Heart left ventricle (tissue), 16 donors: ENCODE results near the gene GRAMD1B. TPM values are rescaled to one million over a fixed set of nuclear protein-coding genes. Genes with fewer than 3 reads are reported as not detected.

ENCODE experiments used
- ATAC-seq, 4 donors: fragments of 200-7000 bp; cut with Tn5 transposase; one replicate each; pipeline ENCODE4 v1.9.1; 2020 to 2022; ENCODE audit warnings: moderate library complexity in 4 of 4, mild to moderate bottlenecking in 3 of 4, moderate number of reproducible peaks in 1 of 4
- DNase-seq, 5 donors: peaks; one replicate each; pipeline ENCODE4 v3.0.0-alpha.2; 2020
- H3K27ac ChIP-seq, 12 donors: fragments of 200-600 bp; sonication (generic) in 4 of 12; one replicate each; pipeline versions ENCODE4 v1.5.0 to v1.8.0; 2016 to 2022; ENCODE audit warnings: mild to moderate bottlenecking in 2 of 12
- H3K27me3 ChIP-seq, 9 donors: fragments of 200-600 bp; sonication (generic) in 2 of 9; one replicate each; pipeline versions ENCODE4 v1.5.1 to v1.8.0; 2016 to 2022; ENCODE audit warnings: mild to moderate bottlenecking in 3 of 9
- H3K36me3 ChIP-seq, 9 donors: fragments of 200-600 bp; sonication (generic) in 2 of 9; one replicate each; pipeline versions ENCODE4 v1.5.0 to v1.8.0; 2018 to 2022; ENCODE audit warnings: mild to moderate bottlenecking in 2 of 9
- H3K4me1 ChIP-seq, 12 donors: fragments of 200-600 bp; sonication (generic) in 4 of 12; one replicate each; pipeline versions ENCODE4 v1.5.0 to v1.8.0; 2016 to 2022; ENCODE audit warnings: mild to moderate bottlenecking in 3 of 12
- H3K4me3 ChIP-seq, 12 donors: fragments of 200-600 bp; sonication (generic) in 4 of 12; one replicate each; pipeline versions ENCODE4 v1.5.0 to v1.8.0; 2017 to 2022; ENCODE audit warnings: mild to moderate bottlenecking in 9 of 12, moderate library complexity in 4 of 12
- H3K9me3 ChIP-seq, 12 donors: fragments of 200-600 bp; sonication (generic) in 4 of 12; one replicate each; pipeline versions ENCODE4 v1.5.0 to v1.8.0; 2016 to 2022; ENCODE audit warnings: mild to moderate bottlenecking in 1 of 12
- POLR2A ChIP-seq, 2 donors: fragments of 450-650 bp; IDR thresholded peaks; one replicate each; pipeline ENCODE4 v1.6.1; 2017; ENCODE audit warnings: antibody characterized with exemption in 2 of 2, mild to moderate bottlenecking in 2 of 2, moderate library complexity in 2 of 2
- WGBS, 4 donors: extraction: QIAGEN DNeasy Blood & Tissue Kit in 2 of 4; methylation state at CpG; one replicate each; pipeline versions ENCODE4 v1.1.5 to v1.1.7; 2013 to 2018; 5-methylcytosine and 5-hydroxymethylcytosine counted together
- intact Hi-C, 10 donors: fragments of 100-400 bp; cut with DNase I; formaldehyde crosslinking; loops; one replicate each; pipeline versions ENCODE4 v1.11.1 to v1.14.2; 2022
- microRNA-seq, 4 donors: library from miRNA; unstranded; fragments of <30 nt; microRNA quantifications; one replicate each; pipeline versions ENCODE4 to v1.2.0, GENCODE V29; 2017 to 2020
- polyA plus RNA-seq, 2 donors: library from polyadenylated mRNA; stranded (reverse); fragments of 200-250 nt; gene quantifications; one replicate each; pipeline ENCODE4 v1.2.3, GENCODE V29; 2013
- total RNA-seq, 9 donors: library from RNA; depleted of rRNA in 2 of 9; stranded (reverse); fragments of >200 nt in 2 of 9; fragmentation: NEBNext Ultra II Directional in 3 of 9; extraction: Animal tissue kit (Norgen Biotek cat#: 25700) in 3 of 9; gene quantifications; one replicate each; pipeline versions ENCODE4 v1.1.0 to v1.2.4, GENCODE V29; 2016 to 2023
- TF ChIP-seq, protein P1 (sequence below), 12 donors: fragments of 200-600 bp; sonication (generic) in 4 of 12; IDR thresholded peaks; one replicate each; pipeline versions ENCODE4 v1.5.0 to v1.8.0; 2018 to 2022; ENCODE audit warnings: antibody characterized with exemption in 12 of 12, mild to moderate bottlenecking in 5 of 12
- donor health status: ischemic (EF 13 %, LVEDD 7.1; RV severe dilation, severe dysfunction).
- donor health status: healthy with polysubstance abuse.
- donor health status: DM: no; HTN: yes; CAD: no.
- donor health status: DM: no; HTN: no; CAD: no.
- donor health status: ischemic (EF 25% LVEDD 6.9; RV normal size, moderate dysfunction).
- donor health status: ischemic (EF 25% LVEDD 5.7; RV mildly dilated, moderate dysfunction).
- donor health status: healthy.
- donor health status: DM: yes; HTN: yes; CAD: no.
- donor health status: ischemic (EF 35%, LVEDD 5.7; RV mildly dilated, moderate dysfunction).
- donor health status: nonischemic (EF 11% LVEDD 7.7; RV severe dilation, severe dysfunction).
- donor health status: DM: yes; HTN: yes; CAD: no.
- donor health status: PGD.
- donor health status: ischemic (EF 29% LVEDD 5.4; RV normal size, mild dysfunction).
- donor health status: nonischemic (EF 23%, LVEDD 6.1; RV moderate dilation, normal function).

The GRAMD1B gene
- total and polyA plus RNA-seq, 11 donors: 8.6 to 42.5 (median 23.0) TPM

- Histone ChIP-seq H3K4me3 (no peak overlapping the region), H3K9me3 (no peaks in the 10 kb centered on the region), H3K27me3 (peaks cover 0 to 6% (median 0%) of the 10 kb centered on the region in 9 donors), H3K27ac (no peak overlapping the region), H3K4me1 (no peaks in the 10 kb centered on the region), H3K36me3 (no peaks in the 10 kb centered on the region)
- DNase-seq: no peak
- ATAC-seq: no peak
- intact Hi-C loops: no loop called here
- no peak for TF ChIP-seq POLR2A (IDR thresholded peaks at IDR 0.05)
- TF ChIP-seq, protein P1, sequence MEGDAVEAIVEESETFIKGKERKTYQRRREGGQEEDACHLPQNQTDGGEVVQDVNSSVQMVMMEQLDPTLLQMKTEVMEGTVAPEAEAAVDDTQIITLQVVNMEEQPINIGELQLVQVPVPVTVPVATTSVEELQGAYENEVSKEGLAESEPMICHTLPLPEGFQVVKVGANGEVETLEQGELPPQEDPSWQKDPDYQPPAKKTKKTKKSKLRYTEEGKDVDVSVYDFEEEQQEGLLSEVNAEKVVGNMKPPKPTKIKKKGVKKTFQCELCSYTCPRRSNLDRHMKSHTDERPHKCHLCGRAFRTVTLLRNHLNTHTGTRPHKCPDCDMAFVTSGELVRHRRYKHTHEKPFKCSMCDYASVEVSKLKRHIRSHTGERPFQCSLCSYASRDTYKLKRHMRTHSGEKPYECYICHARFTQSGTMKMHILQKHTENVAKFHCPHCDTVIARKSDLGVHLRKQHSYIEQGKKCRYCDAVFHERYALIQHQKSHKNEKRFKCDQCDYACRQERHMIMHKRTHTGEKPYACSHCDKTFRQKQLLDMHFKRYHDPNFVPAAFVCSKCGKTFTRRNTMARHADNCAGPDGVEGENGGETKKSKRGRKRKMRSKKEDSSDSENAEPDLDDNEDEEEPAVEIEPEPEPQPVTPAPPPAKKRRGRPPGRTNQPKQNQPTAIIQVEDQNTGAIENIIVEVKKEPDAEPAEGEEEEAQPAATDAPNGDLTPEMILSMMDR (IDR thresholded peaks at IDR 0.05): no peak
- 48 to 96% (median 60%) methylated on average over 2 of the region's 2 CpGs for WGBS, 4 donors
These were observed 244.2 kb downstream of the GRAMD1B start for GRCh38 chr11:123674297-123674696.

Small RNA genes lying within 50 kb of the gene (microRNA-seq; reads per million reads assigned to microRNA genes)
- 0 reads per million in 4 donors for gene MIR4493

Other genes starting within 250 kb of the GRAMD1B start
- gene CLMP, start 235.0 kb upstream of the GRAMD1B start, total RNA-seq: 10 to 100 TPM in 3 of 9 donors, 1 to 10 TPM in 6; 2.5 to 18.4 (median 5.8) TPM
- gene CLMP, start 235.0 kb upstream of the GRAMD1B start, polyA plus RNA-seq: 10 to 100 TPM in 1 of 2 donors, 1 to 10 TPM in 1; 1.9 to 10.9 TPM
- 1 to 10 TPM in 5 of 9 donors, under 1 TPM in 4; 0.63 to 3.8 (median 1.2) TPM for gene SCN3B, start 224.4 kb downstream of the GRAMD1B start, total RNA-seq
- gene SCN3B, start 224.4 kb downstream of the GRAMD1B start, polyA plus RNA-seq: under 1 TPM; 0.69 to 0.75 TPM